HG03025 (cell line): Measurements from ENCODE around the gene WASHC4.
"Not testable (repeated sequence)": the region's sequence is repeated elsewhere in the genome, so short reads cannot be mapped to it uniquely, and the experiment has no call there.

Experiments
- ATAC-seq: cut with Tn5 transposase; IDR thresholded peaks from one replicate; pipeline ENCODE4 v1.9.1; 2021; ENCODE audit warnings: mild to moderate bottlenecking, moderate library complexity; ENCODE audit not compliant: unreplicated experiment, low FRiP score

The WASHC4 gene

DNA sequence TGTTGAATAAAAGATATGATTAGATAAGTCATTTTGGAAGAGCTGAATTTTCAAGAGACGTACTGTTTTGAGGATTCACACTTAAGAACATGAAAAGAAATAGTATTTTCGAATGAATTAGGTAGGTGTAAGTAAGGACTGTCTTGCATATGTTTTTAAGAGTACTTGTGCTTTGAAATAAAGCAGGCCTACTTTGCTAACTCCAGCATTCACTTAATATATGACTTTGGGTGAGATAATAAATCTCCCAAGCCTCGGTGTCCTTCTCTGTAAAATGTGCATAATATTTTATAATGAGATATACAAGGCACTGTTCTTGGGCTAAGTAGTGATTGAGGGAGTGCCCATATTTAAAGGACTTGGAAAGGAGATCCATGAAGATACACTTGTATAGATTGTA is 54.6 kb downstream of the WASHC4 start:
- no peak for ATAC-seq

DNA sequence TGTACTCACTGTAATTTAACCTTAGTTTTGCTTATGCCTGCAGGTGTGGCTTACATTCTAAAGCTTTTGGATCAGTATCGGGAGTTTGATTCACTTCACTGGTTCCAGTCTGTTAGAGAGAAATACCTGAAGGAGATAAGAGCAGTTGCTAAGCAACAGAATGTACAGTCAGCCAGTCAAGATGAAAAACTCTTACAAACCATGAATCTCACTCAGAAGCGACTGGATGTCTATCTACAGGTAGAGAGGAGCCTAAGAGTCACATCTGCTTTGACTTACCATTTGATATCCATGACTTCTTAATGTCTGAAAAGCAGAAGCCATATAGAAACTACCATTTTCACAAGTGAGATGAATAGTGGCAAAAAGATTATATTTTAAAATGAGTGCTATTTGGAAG is 56.5 kb downstream of the WASHC4 start:
- ATAC-seq, result no peak

DNA sequence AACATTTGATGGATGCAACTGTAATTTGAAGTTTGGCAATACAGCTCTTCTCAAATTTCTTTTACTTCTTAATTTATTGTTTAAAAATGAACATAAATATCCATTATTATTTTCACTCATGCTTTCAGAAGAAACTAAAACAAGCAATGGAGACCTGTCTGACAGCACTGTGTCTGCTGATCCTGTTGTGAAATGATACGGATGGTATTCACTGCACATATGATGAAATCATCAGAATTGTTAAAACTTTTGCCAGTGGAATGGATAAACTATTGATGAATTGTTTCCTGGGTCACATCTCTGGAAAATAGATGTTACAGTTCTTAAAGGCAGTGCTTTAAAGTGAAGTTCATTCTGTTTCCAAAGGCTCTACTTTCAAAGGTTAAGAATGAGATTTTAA is 59.2 kb downstream of the WASHC4 start:
- no peak for ATAC-seq

DNA sequence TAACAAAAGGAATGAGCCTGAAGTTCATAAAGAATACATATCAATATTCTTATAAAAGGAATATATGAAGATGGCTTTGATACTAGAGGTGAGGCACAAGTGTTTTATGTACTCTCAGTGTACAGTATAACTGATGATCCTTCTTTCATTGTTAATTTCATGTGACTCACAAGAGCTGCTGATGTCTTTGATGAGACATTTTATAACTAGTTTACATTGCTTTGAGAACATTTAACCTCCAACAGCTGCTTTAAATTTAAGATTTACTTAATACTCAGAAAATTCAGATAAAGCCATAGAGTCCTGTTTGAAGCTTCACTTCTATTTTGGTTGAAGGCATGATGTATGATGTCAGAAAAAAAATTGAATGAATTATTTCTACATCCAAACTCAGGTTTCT is 59.8 kb downstream of the WASHC4 start:
- no peak for ATAC-seq

DNA sequence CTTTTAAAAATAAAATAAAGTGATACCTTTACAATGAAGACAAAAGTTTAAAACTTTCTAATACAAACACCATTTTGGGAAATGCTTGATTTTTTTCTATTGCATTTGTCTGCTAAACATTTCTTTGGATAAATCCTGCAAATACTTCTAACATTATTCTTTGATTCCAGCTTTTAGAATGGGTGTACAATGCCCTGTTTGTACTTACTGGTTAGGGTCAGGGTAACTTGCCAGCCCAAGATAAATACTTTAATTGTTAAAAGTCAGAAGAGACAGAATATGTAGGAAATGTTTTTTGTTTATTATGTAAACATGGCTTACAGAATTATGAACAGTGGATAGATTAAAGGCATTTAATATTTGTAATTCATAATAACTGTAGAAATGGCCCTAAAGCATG is 60.5 kb downstream of the WASHC4 start:
- ATAC-seq, result no peak

DNA sequence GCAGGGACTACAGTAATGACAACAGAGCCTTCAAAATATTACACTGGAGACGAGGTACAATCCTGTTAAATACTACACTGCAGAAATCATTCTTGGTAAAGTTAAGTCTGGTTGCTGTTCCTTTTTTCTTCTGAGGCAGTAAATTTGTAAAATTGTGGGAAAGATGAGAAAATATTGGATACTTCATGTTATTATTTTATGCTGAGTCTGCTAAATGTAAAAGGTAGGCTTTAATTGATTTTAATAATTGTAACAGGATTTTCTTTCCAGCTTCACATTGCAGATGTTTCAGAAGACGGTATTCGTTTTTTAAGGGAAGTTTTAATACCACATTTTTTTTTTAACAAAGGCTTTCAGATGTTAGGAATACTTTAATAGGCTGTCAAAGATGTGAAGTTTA is 62.6 kb downstream of the WASHC4 start:
- no peak for ATAC-seq

DNA sequence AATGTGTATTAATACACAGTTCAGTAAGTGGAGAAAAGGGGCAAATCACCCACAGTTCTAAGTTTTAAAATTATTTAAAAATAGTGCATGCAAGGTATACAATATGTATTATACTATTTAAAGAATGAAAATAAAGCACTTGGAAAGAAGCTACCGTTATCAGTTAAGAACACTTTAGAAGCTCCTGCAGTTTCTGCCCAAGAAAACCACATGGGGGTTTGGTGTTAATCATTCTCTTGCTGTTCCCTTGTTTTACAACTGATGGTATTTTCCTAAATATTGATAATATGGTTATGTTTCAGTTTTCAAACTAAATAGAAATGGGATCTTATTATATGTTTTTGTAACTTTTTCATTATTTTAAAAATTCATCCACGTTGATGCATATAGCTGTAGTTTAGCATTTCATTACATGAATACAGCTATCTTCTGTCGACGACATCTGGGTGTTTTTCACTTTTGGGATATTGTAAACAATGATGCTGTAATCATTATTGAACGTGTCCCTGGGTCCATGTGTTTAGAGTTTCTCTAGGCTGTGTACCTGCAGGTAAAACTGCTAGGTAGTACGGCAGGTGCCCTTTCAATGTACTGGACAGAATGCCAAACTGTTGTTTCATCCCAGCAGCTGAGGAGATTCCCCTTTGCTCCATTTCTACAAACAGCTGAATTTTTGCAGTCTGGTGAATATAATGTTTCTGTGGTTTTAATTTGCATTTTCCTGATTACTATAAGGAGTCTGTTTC is 64.3 kb downstream of the WASHC4 start:
- no peak for ATAC-seq

DNA sequence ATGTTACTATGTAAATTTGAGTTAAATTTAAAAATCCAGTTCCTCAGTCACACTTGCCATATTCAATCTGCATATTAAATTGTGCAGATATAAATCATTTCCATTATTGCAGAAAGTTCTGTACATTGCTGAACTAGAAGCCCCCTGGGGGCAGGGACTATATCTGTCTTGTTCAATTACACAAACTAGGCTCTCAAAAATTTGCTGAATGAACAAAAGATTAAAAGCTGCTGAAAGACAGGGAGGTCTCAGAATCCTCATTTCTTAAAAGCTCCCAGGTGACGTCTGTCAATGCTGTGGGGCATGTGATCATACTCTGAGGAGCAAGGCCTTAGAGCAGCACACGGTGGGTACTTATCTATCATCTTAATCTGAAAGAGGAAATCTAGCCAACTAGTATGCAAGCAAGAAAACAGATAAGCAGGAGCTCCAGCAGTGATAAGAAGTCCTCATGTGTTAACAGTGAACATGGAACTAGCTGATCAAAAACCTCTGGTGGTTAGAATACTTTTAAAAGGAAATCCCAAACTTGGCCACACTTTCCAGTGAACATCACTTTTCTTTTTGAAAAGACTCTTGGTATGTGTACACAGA is 68.0 kb downstream of the WASHC4 start:
- no peak for ATAC-seq

DNA sequence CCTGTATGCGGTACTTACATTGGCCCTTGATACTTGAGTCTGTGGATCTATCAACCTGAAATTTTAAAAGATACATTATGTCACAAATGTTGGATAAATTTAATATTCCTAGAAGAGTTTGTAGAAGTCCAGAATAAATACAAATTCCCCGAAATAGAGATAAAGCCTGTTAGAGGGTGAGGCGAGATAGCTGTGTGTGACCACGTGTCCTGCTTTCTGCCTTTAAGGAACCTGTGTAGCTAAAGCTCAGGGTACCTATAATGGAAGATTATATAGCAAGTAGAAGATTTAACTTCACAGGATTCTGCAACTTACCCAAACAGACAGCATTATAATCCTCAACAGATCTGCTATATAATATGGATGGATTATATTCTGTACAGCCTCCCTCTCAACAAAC is 69.7 kb downstream of the WASHC4 start:
- no peak for ATAC-seq

DNA sequence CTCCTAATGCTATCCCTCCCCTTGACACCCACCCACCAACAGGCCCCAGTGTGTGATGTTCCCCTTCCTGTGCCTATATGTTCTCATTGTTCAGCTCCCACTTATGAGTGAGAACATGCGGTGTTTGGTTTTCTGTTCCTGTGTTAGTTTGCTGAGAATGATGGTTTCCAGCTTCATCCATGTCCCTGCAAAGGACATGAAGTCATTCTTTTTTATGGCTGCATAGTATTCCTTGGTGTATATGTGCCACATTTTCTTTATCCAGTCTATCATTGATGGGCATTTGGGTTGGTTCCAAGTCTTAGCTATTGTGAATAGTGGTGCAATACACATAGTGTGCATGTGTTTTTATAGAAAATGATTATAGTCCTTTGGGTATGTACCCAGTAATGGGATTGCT is 71.6 kb downstream of the WASHC4 start:
- ATAC-seq, result not testable (repeated sequence)

DNA sequence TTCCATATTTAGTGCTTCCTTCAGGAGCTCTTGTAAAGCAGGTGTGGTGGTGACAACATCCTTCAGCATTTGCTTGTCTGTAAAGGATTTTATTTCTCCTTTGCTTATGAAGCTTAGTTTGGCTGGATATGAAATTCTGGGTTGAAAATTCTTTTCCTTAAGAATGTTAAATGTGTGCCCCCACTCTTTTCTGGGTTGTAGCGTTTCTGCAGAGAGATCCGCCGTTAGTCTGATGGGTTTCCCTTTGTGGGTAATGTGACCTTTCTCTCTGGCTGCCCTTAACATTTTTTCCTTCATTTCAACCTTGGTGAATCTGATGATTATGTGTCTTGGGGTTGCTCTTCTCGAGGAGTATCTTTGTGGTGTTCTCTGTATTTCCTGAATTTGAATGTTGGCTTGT is 75.9 kb downstream of the WASHC4 start:
- not testable (repeated sequence) for ATAC-seq

DNA sequence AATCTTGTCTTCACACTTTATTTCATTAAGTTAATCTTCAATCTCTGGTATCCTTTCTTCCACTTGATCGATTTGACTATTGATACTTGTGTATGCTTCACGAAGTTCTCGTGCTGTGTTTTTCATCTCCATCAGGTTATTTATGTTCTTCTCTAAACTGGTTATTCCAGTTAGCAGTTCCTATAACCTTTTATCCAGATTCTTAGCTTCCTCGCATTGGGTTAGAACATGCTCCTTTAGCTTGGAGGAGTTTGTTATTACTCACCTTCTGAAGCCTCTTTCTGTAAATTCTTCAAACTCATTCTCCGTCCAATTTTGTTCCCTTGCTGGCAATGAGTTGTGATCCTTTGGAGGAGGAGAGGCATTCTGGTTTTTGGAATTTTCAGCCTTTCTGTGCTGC is 76.4 kb downstream of the WASHC4 start:
- not testable (repeated sequence) for ATAC-seq

DNA sequence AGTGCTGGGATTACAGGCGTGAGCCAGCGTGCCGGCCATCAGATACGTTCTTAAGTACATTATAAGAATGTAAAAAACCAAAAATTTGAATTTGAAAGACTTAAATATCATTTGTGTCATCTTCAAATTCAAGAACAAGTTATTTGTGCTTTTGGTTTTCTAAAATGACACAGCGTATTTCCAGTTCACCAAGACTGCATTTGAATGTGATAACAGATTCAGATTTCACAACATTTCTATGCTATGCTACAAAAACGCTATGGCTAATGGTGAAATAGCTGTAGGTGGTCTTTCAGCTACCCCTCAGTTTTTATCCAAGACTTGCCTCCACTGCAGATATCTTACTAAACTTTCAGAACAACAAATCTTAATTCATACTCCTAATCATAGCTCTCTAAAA is 81.8 kb downstream of the WASHC4 start:
- no peak for ATAC-seq

DNA sequence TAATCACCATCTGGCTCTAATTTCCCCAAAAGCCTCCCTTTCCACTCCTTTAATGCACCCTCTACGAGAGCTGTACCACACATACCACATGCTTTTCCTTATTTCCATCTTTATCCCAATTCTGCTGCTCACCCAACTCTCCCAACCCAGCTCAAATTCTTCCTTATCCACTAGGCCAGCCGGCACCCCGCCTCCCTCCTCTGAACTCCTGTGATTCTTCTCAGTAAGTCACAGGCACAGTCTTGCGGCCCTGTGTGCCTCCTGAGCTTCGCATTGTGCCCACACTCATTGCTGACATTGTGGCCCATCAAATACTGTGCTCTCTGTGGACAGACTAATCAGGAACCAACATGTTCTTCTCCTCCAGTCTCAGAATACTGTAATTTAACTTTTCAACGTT is 83.0 kb downstream of the WASHC4 start:
- ATAC-seq, result no peak

DNA sequence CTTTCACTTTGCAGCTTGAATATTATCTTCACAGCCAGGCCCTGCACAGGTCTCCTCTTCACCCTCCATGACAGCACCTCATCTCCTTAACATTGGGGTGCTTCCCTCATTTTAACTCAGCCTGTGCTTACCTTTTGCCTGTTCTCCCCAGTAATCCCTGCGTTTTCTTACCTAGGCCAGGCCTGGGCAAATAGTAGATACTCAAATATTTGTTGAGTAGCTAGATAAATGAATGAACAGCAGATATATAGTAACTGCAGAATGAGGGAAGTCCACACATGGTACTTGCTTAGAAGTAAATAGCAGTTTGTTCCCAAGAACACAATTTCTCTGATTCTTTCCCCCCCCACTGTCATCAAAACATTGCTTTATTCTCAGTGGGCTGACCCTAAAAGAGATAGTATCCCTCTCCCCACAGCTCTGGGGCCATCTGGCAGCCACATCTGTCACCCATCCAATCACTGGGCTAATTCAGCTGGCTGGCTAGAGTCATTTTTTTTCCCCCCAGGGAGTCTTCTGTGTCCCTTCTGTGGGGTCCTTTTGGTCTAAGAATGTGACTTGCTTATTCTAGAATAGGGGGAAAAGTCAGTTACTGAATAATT is 85.2 kb downstream of the WASHC4 start:
- no peak for ATAC-seq

DNA sequence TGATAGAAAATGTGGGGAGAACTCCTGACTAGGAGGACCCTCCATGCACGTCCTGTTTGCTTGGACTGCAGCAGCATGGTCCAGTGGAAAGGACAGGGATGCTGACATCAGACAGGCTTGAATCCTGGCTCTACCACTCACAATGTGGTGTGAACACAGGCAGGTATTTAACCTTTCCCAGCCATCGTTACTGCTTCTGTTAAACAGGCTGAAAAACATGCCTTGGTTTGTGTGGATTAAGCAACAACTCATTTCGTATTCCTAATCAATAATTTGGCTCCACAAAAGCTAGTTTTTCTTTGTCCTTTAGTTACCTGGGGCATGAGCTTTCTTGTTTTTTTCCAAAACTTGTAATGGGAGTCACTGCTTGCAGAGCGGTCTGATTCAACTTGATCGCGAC is 87.4 kb downstream of the WASHC4 start:
- no peak for ATAC-seq

DNA sequence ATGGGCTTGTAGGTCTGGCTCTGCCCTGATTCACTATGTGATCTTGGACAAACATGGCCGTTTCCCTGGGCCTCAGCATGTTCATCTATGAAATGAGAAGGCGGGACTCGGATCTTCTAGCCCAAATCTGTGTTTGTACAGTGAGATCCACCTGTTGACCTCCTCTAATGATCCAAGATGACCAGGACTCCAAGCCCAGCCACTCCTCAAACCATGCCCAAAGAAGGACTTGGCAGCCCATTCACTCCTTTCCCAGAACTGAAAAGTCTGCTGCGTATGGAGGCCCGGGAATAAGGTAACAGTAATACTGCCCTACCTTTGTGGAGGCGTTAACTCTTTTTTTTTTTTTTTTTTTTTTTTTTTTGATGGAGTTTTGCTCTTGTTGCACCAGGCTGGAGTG is 88.6 kb downstream of the WASHC4 start:
- ATAC-seq, result no peak

DNA sequence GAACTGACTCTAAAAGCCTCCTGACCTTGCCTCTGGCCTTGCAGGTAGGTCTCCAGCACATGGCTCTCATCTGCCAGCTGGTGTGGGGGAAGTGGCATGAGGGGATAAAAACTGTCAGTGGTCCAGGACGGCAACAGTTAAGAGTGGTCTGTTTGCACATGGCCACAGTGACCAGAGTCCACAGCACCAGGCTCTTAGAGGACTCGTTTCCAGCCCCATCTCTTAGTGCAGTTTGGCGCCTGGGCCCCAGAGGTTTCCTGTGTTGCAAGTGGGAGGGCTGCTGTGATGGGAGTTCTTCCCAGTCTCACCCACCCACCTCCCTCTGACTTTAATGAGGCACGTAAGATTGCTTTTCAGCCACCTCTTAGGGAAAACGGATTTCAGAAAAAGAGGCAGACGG is 91.4 kb downstream of the WASHC4 start:
- no peak for ATAC-seq

DNA sequence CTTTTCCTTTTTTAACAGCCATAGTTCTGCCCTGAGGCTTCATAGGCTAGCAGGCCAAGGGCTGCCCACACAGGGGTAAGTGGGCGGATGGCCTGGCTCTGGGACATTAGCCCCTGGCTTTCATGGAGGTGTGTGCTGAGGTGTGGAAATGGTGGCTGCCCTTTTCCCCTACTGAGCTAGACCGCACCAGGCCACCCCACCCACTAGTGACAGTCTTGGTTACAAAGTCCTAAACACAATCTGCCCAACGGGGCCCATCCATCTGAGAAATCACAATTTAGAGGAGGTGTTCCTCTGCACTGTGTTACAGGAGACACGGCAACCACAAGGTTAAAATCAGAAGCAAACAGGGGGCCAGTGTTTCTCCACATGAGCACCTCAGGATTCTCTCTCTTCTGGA is 92.9 kb downstream of the WASHC4 start:
- no peak for ATAC-seq

DNA sequence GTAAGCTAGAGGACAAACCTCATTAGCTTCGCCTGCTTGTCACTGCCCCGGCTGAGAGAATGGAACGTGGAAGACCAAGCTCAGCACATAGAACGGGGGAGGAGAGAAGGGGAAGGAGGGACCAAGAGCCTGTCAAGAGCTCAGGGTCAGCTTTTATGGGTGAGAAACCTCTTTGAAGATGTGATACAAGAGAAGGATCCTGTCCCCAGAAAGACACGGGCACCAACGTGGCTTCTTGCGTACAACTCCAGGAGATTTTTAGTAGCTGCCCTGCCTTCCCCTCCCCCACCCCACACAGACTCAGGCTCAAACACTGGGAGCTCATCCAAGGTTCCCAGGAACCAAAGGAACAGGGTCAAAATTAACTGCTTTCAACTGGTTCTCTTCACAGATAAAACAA is 93.8 kb downstream of the WASHC4 start:
- ATAC-seq, result no peak

DNA sequence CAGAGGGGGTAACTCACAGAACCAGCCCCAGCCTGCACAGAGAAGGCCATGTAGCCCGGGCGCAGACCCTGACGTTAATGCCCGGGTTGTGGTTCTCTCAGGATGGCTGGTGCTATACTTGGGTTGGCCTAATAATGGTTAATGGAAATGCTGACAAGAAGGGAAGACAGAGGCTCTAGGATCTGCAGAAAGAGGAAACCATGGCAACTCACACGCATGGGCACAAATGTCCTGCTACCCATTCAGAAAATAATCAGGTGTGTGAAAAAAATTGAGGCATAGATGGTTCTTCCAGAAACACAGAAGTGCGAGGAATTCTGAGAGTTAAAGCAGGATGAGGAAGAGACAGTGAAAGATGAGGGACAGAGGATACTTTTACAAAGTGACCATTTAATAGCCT is 94.7 kb downstream of the WASHC4 start:
- ATAC-seq, result no peak

DNA sequence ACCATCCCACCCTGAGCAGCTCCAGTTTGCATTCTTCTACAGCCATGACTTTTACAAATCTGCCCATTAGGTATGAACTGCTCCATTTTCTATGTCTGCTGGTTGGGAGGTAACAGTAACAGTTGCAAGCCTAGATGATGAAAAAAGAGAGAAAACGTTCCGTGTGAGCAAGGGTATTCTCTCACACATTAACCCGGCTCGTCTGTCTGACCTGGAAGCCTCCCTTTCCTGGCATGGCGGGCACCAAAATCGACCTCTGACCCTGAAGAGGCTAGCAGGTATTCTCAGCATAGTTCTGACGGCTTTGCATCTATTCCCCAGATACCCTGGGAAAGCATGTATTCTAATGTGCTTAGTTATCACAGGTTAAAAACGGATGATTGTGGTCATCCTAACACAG is 96.6 kb downstream of the WASHC4 start:
- no peak for ATAC-seq
